ENCODE results near the gene NELFE. TPM values are rescaled to one million over a fixed set of nuclear protein-coding genes. Genes with fewer than 3 reads are reported as not detected.

NELFE gene
- polyA plus RNA-seq, 1 donor (not counting 4 experiments of a cell fraction or from before 2014, with no cell fraction given): 51.9 TPM

- no peak overlapping the region for H2AFZ ChIP-seq (ENCODE audit: control insufficient read depth, low read length)
- TF ChIP-seq EZH2 (IDR thresholded peaks at IDR 0.05; ENCODE audit: low read length) (no peak), CTCF (optimal IDR thresholded peaks at IDR 0.05 in 1 of 3, IDR thresholded peaks at IDR 0.05 in 1 of 3, conservative IDR thresholded peaks at IDR 0.05 in 1 of 3; ENCODE audit: extremely low read depth in 1 of 3, insufficient read depth in 2 of 3, low read length in 3 of 3) (no peak)
These were observed 52.6 kb downstream of the NELFE start for GRCh38 chr6:31906122-31906521.

GRCh38 chr6:31905041-31905440 is 53.7 kb downstream of the NELFE start:
- Histone ChIP-seq H3K9ac (ENCODE audit: control insufficient read depth, extremely low read depth, insufficient read depth, low read length) (no peak overlapping the region), H3K9me3 (ENCODE audit: control insufficient read depth, low read depth, low read length) (no peaks in the 10 kb centered on the region), H2AFZ (ENCODE audit: control insufficient read depth, low read length) (no peak overlapping the region), H3K36me3 (ENCODE audit: control insufficient read depth in 2 of 2, extremely low read depth in 1 of 2, insufficient read depth in 2 of 2, low read length in 2 of 2) (peaks cover 0 to 1% of the 10 kb centered on the region in 2 experiments), H3K4me3 (ENCODE audit: control insufficient read depth in 2 of 3, extremely low read depth in 1 of 3, insufficient read depth in 2 of 3, low read depth in 1 of 3, low read length in 3 of 3) (no peak overlapping the region), H3K4me2 (ENCODE audit: control insufficient read depth, extremely low read depth, insufficient read depth, low read depth, low read length) (no peak overlapping the region), H3K27me3 (ENCODE audit: control insufficient read depth, extremely low read depth, insufficient read depth, low read length) (no peaks in the 10 kb centered on the region), H3K4me1 (ENCODE audit: control insufficient read depth, extremely low read depth, insufficient read depth, low read length) (peaks cover 6% of the 10 kb centered on the region), H3K9me1 (ENCODE audit: control insufficient read depth, extremely low read depth, insufficient read depth, low read length) (no peaks in the 10 kb centered on the region), H3K27ac (ENCODE audit: control insufficient read depth, insufficient read depth, low read length) (no peak overlapping the region), H3K79me2 (ENCODE audit: control insufficient read depth, insufficient read depth, low read length) (no peaks in the 10 kb centered on the region), H4K20me1 (ENCODE audit: control insufficient read depth, extremely low read depth, insufficient read depth, low read length) (no peaks in the 10 kb centered on the region)
- no peak for TF ChIP-seq EZH2 (IDR thresholded peaks at IDR 0.05; ENCODE audit: low read length)
- TF ChIP-seq CTCF (optimal IDR thresholded peaks at IDR 0.05 in 1 of 3, IDR thresholded peaks at IDR 0.05 in 1 of 3, conservative IDR thresholded peaks at IDR 0.05 in 1 of 3; ENCODE audit: extremely low read depth in 1 of 3, insufficient read depth in 2 of 3, low read length in 3 of 3): no peak
- no peak for FAIRE-seq
- dilution Hi-C loops (cut with MboI; ENCODE audit: extremely low pct_ligation_motif_present, low sequenced_read_pairs): no loop called here
- DNase-seq (ENCODE audit: low read depth, low spot score): no peak

More at GRCh38 chr6:31906122-31906521, 52.6 kb downstream of the NELFE start:
- FAIRE-seq (no peak), DNase-seq (ENCODE audit: low read depth, low spot score) (no peak)
- Histone ChIP-seq H3K4me3 (ENCODE audit: control insufficient read depth in 2 of 3, extremely low read depth in 1 of 3, insufficient read depth in 2 of 3, low read depth in 1 of 3, low read length in 3 of 3) (no peak overlapping the region), H3K27ac (ENCODE audit: control insufficient read depth, insufficient read depth, low read length) (no peak overlapping the region), H3K27me3 (ENCODE audit: control insufficient read depth, extremely low read depth, insufficient read depth, low read length) (no peaks in the 10 kb centered on the region), H4K20me1 (ENCODE audit: control insufficient read depth, extremely low read depth, insufficient read depth, low read length) (no peaks in the 10 kb centered on the region), H3K9ac (ENCODE audit: control insufficient read depth, extremely low read depth, insufficient read depth, low read length) (no peak overlapping the region), H3K9me3 (ENCODE audit: control insufficient read depth, low read depth, low read length) (no peaks in the 10 kb centered on the region), H3K36me3 (ENCODE audit: control insufficient read depth in 2 of 2, extremely low read depth in 1 of 2, insufficient read depth in 2 of 2, low read length in 2 of 2) (no peaks in the 10 kb centered on the region), H3K4me2 (ENCODE audit: control insufficient read depth, extremely low read depth, insufficient read depth, low read depth, low read length) (no peak overlapping the region), H3K79me2 (ENCODE audit: control insufficient read depth, insufficient read depth, low read length) (no peaks in the 10 kb centered on the region), H3K9me1 (ENCODE audit: control insufficient read depth, extremely low read depth, insufficient read depth, low read length) (no peaks in the 10 kb centered on the region), H3K4me1 (ENCODE audit: control insufficient read depth, extremely low read depth, insufficient read depth, low read length) (peaks cover 8% of the 10 kb centered on the region)
- dilution Hi-C loops (cut with MboI; ENCODE audit: extremely low pct_ligation_motif_present, low sequenced_read_pairs): no loop called here

All from keratinocyte (primary cell).